Fibroblast of mammary gland (primary cell): ENCODE measurements around the gene CNOT4.
A peak's percentile ranks its signal among the peaks of the same experiment; 100 is the strongest.
"Not testable (repeated sequence)": the region's sequence is repeated elsewhere in the genome, so short reads cannot be mapped to it uniquely, and the experiment has no call there.

Experiments used
- DNase-seq: peaks from one replicate; pipeline ENCODE4 v3.0.0-alpha.2; 2010; ENCODE audit warnings: low read depth
- H3K4me3 ChIP-seq: 2 replicates; pipeline ENCODE4 v1.5.1; 2011; ENCODE audit warnings: low read depth, mild to moderate bottlenecking, low read length, moderate library complexity; ENCODE audit not compliant: control insufficient read depth
- TF ChIP-seq, protein P1 (sequence below): conservative IDR thresholded peaks from 2 replicates; pipeline ENCODE4 v1.5.1; 2011; ENCODE audit warnings: low read depth, low read length, inconsistent platforms; ENCODE audit not compliant: control insufficient read depth, insufficient read depth

Gene CNOT4

GRCh38 chr7:135445690-135446089, 64.2 kb downstream of the CNOT4 start:
- no peak for DNase-seq
- no peak overlapping the region for H3K4me3 ChIP-seq
- TF ChIP-seq, protein P1, sequence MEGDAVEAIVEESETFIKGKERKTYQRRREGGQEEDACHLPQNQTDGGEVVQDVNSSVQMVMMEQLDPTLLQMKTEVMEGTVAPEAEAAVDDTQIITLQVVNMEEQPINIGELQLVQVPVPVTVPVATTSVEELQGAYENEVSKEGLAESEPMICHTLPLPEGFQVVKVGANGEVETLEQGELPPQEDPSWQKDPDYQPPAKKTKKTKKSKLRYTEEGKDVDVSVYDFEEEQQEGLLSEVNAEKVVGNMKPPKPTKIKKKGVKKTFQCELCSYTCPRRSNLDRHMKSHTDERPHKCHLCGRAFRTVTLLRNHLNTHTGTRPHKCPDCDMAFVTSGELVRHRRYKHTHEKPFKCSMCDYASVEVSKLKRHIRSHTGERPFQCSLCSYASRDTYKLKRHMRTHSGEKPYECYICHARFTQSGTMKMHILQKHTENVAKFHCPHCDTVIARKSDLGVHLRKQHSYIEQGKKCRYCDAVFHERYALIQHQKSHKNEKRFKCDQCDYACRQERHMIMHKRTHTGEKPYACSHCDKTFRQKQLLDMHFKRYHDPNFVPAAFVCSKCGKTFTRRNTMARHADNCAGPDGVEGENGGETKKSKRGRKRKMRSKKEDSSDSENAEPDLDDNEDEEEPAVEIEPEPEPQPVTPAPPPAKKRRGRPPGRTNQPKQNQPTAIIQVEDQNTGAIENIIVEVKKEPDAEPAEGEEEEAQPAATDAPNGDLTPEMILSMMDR = no peak

GRCh38 chr7:135445266-135445665, 64.6 kb downstream of the CNOT4 start:
- H3K4me3 ChIP-seq, DNase-seq: not testable (repeated sequence)

DNA sequence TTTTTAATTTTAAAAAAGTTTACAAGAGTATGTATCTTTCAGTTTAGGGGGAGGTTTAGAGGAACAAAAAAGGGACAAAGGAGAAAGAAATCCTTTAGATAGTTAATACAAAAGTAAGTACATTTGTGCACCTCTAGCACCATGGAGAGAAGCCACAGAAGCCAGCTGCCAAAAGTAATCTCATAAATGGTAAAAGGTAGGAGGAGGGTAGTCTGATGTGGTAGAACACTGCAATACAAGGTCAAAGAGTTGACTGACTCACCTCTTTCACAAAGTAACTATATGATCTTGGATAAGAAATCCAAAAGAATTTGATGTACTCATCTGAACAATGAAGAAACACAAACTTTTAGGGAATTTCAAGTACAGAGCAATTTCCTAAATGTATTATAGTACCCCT, 68.1 kb downstream of the CNOT4 start:
- TF ChIP-seq, protein P1 = no peak
- H3K4me3 ChIP-seq = no peak overlapping the region
- DNase-seq = peak; percentile 64

GRCh38 chr7:135434047-135434446, 75.9 kb downstream of the CNOT4 start:
- TF ChIP-seq, protein P1 = no peak
- DNase-seq = no peak
- no peak overlapping the region for H3K4me3 ChIP-seq

GRCh38 chr7:135430626-135431025, 79.3 kb downstream of the CNOT4 start:
- H3K4me3 ChIP-seq = no peak overlapping the region
- TF ChIP-seq, protein P1 = no peak
- DNase-seq = no peak

- H3K4me3 ChIP-seq = no peak overlapping the region
- TF ChIP-seq, protein P1 = no peak
- DNase-seq = no peak
These were observed 81.0 kb downstream of the CNOT4 start for GRCh38 chr7:135428879-135429278.

DNA sequence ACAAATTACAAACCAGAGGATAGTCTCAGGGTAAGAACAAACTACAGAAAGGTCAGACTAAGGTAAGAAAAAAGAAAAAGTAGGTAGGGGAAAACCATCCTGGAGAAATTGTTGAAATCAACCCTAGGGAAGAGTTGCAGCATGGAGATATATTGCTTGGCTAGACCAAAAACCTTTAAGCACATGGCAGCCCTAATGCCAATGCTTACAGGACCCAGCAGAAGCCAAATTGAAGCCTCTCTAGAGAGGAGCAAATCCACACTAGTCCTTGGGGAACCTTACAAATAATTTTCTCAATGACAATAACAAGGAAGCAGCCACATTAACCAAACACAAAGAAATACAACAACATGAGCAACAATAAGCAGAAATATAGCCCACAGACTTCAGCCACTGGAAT, 81.9 kb downstream of the CNOT4 start:
- TF ChIP-seq, protein P1 = no peak

More for the DNA sequence above, 81.9 kb downstream of the CNOT4 start:
- DNase-seq = no peak
- H3K4me3 ChIP-seq = no peak overlapping the region
